ENCODE measurements around the gene PRKAR1B. TPM values are rescaled to one million over a fixed set of nuclear protein-coding genes. Genes with fewer than 3 reads are reported as not detected.

Gene PRKAR1B
- total RNA-seq, 1 donor from 2014 or later: 21.7 TPM

- Mint-ChIP-seq H3K36me3 (ENCODE audit: low read depth, unreplicated experiment) (no peaks in the 10 kb centered on the region), H3K27ac (ENCODE audit: unreplicated experiment) (no peak overlapping the region), H3K27me3 (ENCODE audit: unreplicated experiment) (peaks cover 3% of the 10 kb centered on the region), H3K9me3 (ENCODE audit: unreplicated experiment) (no peaks in the 10 kb centered on the region), H3K4me1 (ENCODE audit: unreplicated experiment) (no peaks in the 10 kb centered on the region), H3K4me3 (ENCODE audit: unreplicated experiment) (no peak overlapping the region)
- DNase-seq (ENCODE audit: low spot score): no peak
- no peak for TF ChIP-seq CTCF (IDR thresholded peaks at IDR 0.05; ENCODE audit: unreplicated experiment)
Observed at GRCh38 chr7:550881-551614, 176.0 kb downstream of the PRKAR1B start.

GRCh38 chr7:549891-550625 is 177.0 kb downstream of the PRKAR1B start:
- no peak for TF ChIP-seq CTCF (IDR thresholded peaks at IDR 0.05; ENCODE audit: unreplicated experiment)
- Mint-ChIP-seq H3K27me3 (ENCODE audit: unreplicated experiment) (peaks cover 3% of the 10 kb centered on the region), H3K9me3 (ENCODE audit: unreplicated experiment) (no peaks in the 10 kb centered on the region), H3K4me1 (ENCODE audit: unreplicated experiment) (no peaks in the 10 kb centered on the region), H3K4me3 (ENCODE audit: unreplicated experiment) (no peak overlapping the region), H3K27ac (ENCODE audit: unreplicated experiment) (no peak overlapping the region), H3K36me3 (ENCODE audit: low read depth, unreplicated experiment) (no peaks in the 10 kb centered on the region)
- DNase-seq (ENCODE audit: low spot score): no peak

GRCh38 chr7:549066-549890 is 177.8 kb downstream of the PRKAR1B start:
- peaks cover 5% of the 10 kb centered on the region for H3K27me3 Mint-ChIP-seq (ENCODE audit: unreplicated experiment)
- DNase-seq (ENCODE audit: low spot score): no peak
- H3K4me1 Mint-ChIP-seq (ENCODE audit: unreplicated experiment): no peaks in the 10 kb centered on the region

GRCh38 chr7:548401-548800 is 178.7 kb downstream of the PRKAR1B start:
- no peak overlapping the region for H3K27ac Mint-ChIP-seq (ENCODE audit: unreplicated experiment)
- H3K27me3 Mint-ChIP-seq (ENCODE audit: unreplicated experiment): peaks cover 5% of the 10 kb centered on the region
- no peak overlapping the region for H3K4me3 Mint-ChIP-seq (ENCODE audit: unreplicated experiment)

More at GRCh38 chr7:549066-549890, 177.8 kb downstream of the PRKAR1B start:
- TF ChIP-seq CTCF (IDR thresholded peaks at IDR 0.05; ENCODE audit: unreplicated experiment): no peak
- H3K9me3 Mint-ChIP-seq (ENCODE audit: unreplicated experiment): no peaks in the 10 kb centered on the region
- H3K27ac Mint-ChIP-seq (ENCODE audit: unreplicated experiment): no peak overlapping the region
- no peaks in the 10 kb centered on the region for H3K36me3 Mint-ChIP-seq (ENCODE audit: low read depth, unreplicated experiment)
- no peak overlapping the region for H3K4me3 Mint-ChIP-seq (ENCODE audit: unreplicated experiment)

More at GRCh38 chr7:548401-548800, 178.7 kb downstream of the PRKAR1B start:
- DNase-seq (ENCODE audit: low spot score): no peak
- Mint-ChIP-seq H3K9me3 (ENCODE audit: unreplicated experiment) (no peaks in the 10 kb centered on the region), H3K36me3 (ENCODE audit: low read depth, unreplicated experiment) (no peaks in the 10 kb centered on the region), H3K4me1 (ENCODE audit: unreplicated experiment) (no peaks in the 10 kb centered on the region)
- TF ChIP-seq CTCF (IDR thresholded peaks at IDR 0.05; ENCODE audit: unreplicated experiment): no peak

Measured in endothelial cell (in vitro differentiated cells).